ENCODE measurements around the gene LIF. TPM values are rescaled to one million over a fixed set of nuclear protein-coding genes. Genes with fewer than 3 reads are reported as not detected.

Gene LIF
- total and polyA plus RNA-seq, 2 donors (not counting 3 experiments of a cell fraction or from before 2014, with no cell fraction given), result 0.12 to 0.27 TPM

DNA sequence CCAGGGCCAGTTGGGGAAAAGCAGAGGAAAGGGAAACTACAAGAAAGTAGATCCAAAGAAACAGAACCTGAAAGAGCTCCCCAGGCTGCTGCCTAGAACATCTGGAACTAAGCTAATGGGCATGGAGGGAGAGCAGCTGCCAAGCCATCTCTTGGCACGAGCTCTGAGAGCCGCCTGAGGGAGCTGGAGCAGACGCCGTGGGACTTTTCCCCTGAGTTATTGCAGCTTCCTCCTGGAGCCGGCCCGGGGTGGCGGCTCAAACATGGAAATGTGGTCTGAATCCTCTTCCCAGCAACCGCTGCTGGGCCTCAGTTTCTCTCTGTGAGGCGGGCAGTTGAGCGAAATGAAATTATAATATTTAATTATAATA is 41.8 kb downstream of the LIF start:
- TF ChIP-seq JUN (IDR thresholded peaks at IDR 0.05; ENCODE audit: borderline replicate concordance, insufficient read depth, insufficient read length, low read depth) (no peak), POLR2AphosphoS5 (IDR thresholded peaks at IDR 0.05; ENCODE audit: insufficient read depth, low read depth, low read length) (no peak)
- TF ChIP-seq, protein P1, sequence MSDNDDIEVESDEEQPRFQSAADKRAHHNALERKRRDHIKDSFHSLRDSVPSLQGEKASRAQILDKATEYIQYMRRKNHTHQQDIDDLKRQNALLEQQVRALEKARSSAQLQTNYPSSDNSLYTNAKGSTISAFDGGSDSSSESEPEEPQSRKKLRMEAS (IDR thresholded peaks at IDR 0.05; ENCODE audit: insufficient read depth, insufficient read length), result no peak
- dilution Hi-C loops (cut with MboI; ENCODE audit: extremely low pct_ligation_motif_present, low sequenced_read_pairs), result no loop called here
- Histone ChIP-seq H3K27ac (ENCODE audit: insufficient read depth, low read depth, low read length) (no peak overlapping the region), H3K79me2 (ENCODE audit: control insufficient read depth, insufficient read depth, low read length) (no peaks in the 10 kb centered on the region), H3K9me1 (replicated peaks; ENCODE audit: control insufficient read depth, extremely low read depth, insufficient read depth, low read length) (no peaks in the 10 kb centered on the region), H3K4me1 (ENCODE audit: control insufficient read depth, extremely low read depth, insufficient read depth, low read length) (peaks cover 23% of the 10 kb centered on the region), H4K20me1 (replicated peaks; ENCODE audit: control insufficient read depth, extremely low read depth, insufficient read depth, low read length) (no peaks in the 10 kb centered on the region), H3K9me3 (replicated peaks; ENCODE audit: control insufficient read depth, insufficient read depth, low read length) (no peaks in the 10 kb centered on the region), H2AFZ (ENCODE audit: low read depth, low read length) (no peak overlapping the region), H3K4me2 (ENCODE audit: insufficient read depth, low read length) (no peak overlapping the region), H3K9ac (replicated peaks; ENCODE audit: extremely low read depth, insufficient read depth, low read length) (no peak overlapping the region), H3K27me3 (ENCODE audit: control insufficient read depth in 2 of 2, insufficient read depth in 2 of 2, low read length in 2 of 2) (no peaks in the 10 kb centered on the region), H3K4me3 (replicated peaks in 1 of 3; ENCODE audit: insufficient read depth in 1 of 3, low read depth in 1 of 3, low read length in 3 of 3) (no peak overlapping the region), H3K36me3 (ENCODE audit: control insufficient read depth in 2 of 2, extremely low read depth in 1 of 2, insufficient read depth in 2 of 2, low read length in 2 of 2) (no peaks in the 10 kb centered on the region)
- CTCF ChIA-PET, result interaction anchor here (1.0 to 1.7 kb wide), 4 partner anchors 14 to 51 kb away, joined by 3 to 5 read pairs (median 4); partner anchors contain the start of gene LIF
- intact Hi-C loops (cut with micrococcal nuclease), result loop anchor here (1.0 kb wide), 1 partner anchor 8 kb away; no protein-coding TSS in a partner anchor
- DNase-seq (ENCODE audit: low read depth, low spot score) (no peak), FAIRE-seq (no peak)
- POLR2A ChIA-PET, result no interaction called here
- BruUV-seq (replicated peaks), result no TSS peak

DNA sequence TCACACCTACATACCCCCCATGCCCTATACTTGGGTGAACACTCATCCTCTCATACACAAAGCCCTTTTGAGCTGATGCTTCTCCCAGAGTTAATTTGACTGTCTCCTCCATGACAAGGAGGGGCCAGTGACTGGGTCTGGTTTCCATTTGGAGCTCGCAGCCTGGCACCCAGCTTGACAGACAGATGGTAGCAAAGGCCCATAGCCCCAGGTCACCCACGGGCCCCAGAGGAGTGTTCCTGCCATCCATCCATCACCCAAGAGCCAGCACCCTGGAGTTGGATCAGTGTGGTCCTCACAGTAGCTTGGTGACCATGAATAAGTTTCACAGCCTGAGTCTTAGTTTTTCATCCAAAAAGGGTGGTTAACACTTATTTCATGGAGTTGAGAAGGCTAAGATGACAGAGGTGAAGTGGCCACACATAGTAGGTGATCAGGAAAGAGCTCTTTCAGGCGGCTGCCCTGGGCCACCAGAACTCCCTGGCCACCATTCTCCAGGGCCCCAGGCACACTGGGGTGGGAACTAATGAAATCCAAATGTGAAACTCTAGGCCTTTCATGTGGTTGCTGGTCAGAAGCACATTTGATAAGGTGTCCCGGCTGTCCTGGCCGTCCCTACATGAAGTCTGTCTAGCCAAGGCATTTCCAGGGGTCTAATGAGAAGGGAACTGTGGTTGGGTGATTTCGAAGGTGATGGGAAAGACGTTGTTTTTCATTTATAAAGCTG is 42.4 kb downstream of the LIF start:
- no peak overlapping the region for H3K4me3 ChIP-seq (replicated peaks in 1 of 3; ENCODE audit: insufficient read depth in 1 of 3, low read depth in 1 of 3, low read length in 3 of 3)
- H3K79me2 ChIP-seq (ENCODE audit: control insufficient read depth, insufficient read depth, low read length), result no peaks in the 10 kb centered on the region
- no peak overlapping the region for H2AFZ ChIP-seq (ENCODE audit: low read depth, low read length)
- CTCF ChIA-PET, result interaction anchor here (1.2 to 1.7 kb wide), 3 partner anchors 25 to 52 kb away, joined by 3 to 5 read pairs (median 4); partner anchors contain the start of gene LIF
- dilution Hi-C loops (cut with MboI; ENCODE audit: extremely low pct_ligation_motif_present, low sequenced_read_pairs), result no loop called here
- intact Hi-C loops (cut with micrococcal nuclease), result no loop called here
- TF ChIP-seq MYC (IDR thresholded peaks at IDR 0.05; ENCODE audit: low read depth, low read length), result no peak
- TF ChIP-seq FOS (IDR thresholded peaks at IDR 0.05; ENCODE audit: borderline replicate concordance, insufficient read depth, low read length), result no peak
- TF ChIP-seq JUN (IDR thresholded peaks at IDR 0.05; ENCODE audit: borderline replicate concordance, insufficient read depth, insufficient read length, low read depth), result no peak
- TF ChIP-seq, protein P2, sequence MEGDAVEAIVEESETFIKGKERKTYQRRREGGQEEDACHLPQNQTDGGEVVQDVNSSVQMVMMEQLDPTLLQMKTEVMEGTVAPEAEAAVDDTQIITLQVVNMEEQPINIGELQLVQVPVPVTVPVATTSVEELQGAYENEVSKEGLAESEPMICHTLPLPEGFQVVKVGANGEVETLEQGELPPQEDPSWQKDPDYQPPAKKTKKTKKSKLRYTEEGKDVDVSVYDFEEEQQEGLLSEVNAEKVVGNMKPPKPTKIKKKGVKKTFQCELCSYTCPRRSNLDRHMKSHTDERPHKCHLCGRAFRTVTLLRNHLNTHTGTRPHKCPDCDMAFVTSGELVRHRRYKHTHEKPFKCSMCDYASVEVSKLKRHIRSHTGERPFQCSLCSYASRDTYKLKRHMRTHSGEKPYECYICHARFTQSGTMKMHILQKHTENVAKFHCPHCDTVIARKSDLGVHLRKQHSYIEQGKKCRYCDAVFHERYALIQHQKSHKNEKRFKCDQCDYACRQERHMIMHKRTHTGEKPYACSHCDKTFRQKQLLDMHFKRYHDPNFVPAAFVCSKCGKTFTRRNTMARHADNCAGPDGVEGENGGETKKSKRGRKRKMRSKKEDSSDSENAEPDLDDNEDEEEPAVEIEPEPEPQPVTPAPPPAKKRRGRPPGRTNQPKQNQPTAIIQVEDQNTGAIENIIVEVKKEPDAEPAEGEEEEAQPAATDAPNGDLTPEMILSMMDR (IDR thresholded peaks at IDR 0.05; ENCODE audit: extremely low read depth in 1 of 2, insufficient read depth in 1 of 2, low read depth in 1 of 2, low read length in 2 of 2), result no peak
- TF ChIP-seq GATA2 (IDR thresholded peaks at IDR 0.05; ENCODE audit: insufficient read depth, insufficient read length, low read depth, low read length), result no peak
- no peak for TF ChIP-seq POLR2AphosphoS5 (IDR thresholded peaks at IDR 0.05; ENCODE audit: insufficient read depth, low read depth, low read length)
- no peak for TF ChIP-seq EZH2 (IDR thresholded peaks at IDR 0.05; ENCODE audit: borderline replicate concordance, low read depth, low read length, severe bottlenecking)
- TF ChIP-seq, protein P1 (IDR thresholded peaks at IDR 0.05; ENCODE audit: insufficient read depth, insufficient read length), result no peak
- no peak for TF ChIP-seq POLR2A (IDR thresholded peaks at IDR 0.05; ENCODE audit: low read depth, low read length)
- POLR2A ChIA-PET, result no interaction called here
- no peaks in the 10 kb centered on the region for H3K9me1 ChIP-seq (replicated peaks; ENCODE audit: control insufficient read depth, extremely low read depth, insufficient read depth, low read length)
- H3K9me3 ChIP-seq (replicated peaks; ENCODE audit: control insufficient read depth, insufficient read depth, low read length), result no peaks in the 10 kb centered on the region
- H3K27ac ChIP-seq (ENCODE audit: insufficient read depth, low read depth, low read length), result no peak overlapping the region
- no peaks in the 10 kb centered on the region for H3K36me3 ChIP-seq (ENCODE audit: control insufficient read depth in 2 of 2, extremely low read depth in 1 of 2, insufficient read depth in 2 of 2, low read length in 2 of 2)
- no peaks in the 10 kb centered on the region for H4K20me1 ChIP-seq (replicated peaks; ENCODE audit: control insufficient read depth, extremely low read depth, insufficient read depth, low read length)
- H3K4me1 ChIP-seq (ENCODE audit: control insufficient read depth, extremely low read depth, insufficient read depth, low read length), result peaks cover 22% of the 10 kb centered on the region
- no peaks in the 10 kb centered on the region for H3K27me3 ChIP-seq (ENCODE audit: control insufficient read depth in 2 of 2, insufficient read depth in 2 of 2, low read length in 2 of 2)
- no peak for DNase-seq (ENCODE audit: low read depth, low spot score)
- no peak for FAIRE-seq
- H3K4me2 ChIP-seq (ENCODE audit: insufficient read depth, low read length), result no peak overlapping the region
- no TSS peak for BruUV-seq (replicated peaks)
- no peak overlapping the region for H3K9ac ChIP-seq (replicated peaks; ENCODE audit: extremely low read depth, insufficient read depth, low read length)
